H9 (cell line): ENCODE data around the gene CACNA2D3. TPM values are rescaled to one million over a fixed set of nuclear protein-coding genes. Genes with fewer than 3 reads are reported as not detected.

Source experiments
- DNase-seq: peaks from one replicate; pipeline ENCODE4 v3.0.0-alpha.2; 2017
- H2AFZ ChIP-seq: one replicate; pipeline ENCODE4 v1.6.1; 2013; ENCODE audit warnings: mild to moderate bottlenecking, low read length, control low read depth, moderate library complexity
- H2AK5ac ChIP-seq: 2 replicates; pipeline ENCODE4 v1.6.1; 2013; ENCODE audit warnings: low read length, control low read depth, mixed read lengths; ENCODE audit not compliant: insufficient read length
- H2BK120ac ChIP-seq: one replicate; pipeline ENCODE4 v1.6.1; 2013; ENCODE audit warnings: low read depth, mild to moderate bottlenecking, low read length, control low read depth, inconsistent platforms; ENCODE audit not compliant: poor library complexity, severe bottlenecking
- H2BK12ac ChIP-seq: 2 replicates; pipeline ENCODE4 v1.6.1; 2013; ENCODE audit warnings: low read length, control low read depth, mixed read lengths, low read depth; ENCODE audit not compliant: insufficient read length
- H2BK15ac ChIP-seq: 2 replicates; pipeline ENCODE4 v1.6.1; 2013; ENCODE audit warnings: low read depth, low read length, control low read depth
- H2BK20ac ChIP-seq: one replicate; pipeline ENCODE4 v1.6.1; 2013; ENCODE audit warnings: low read depth, mild to moderate bottlenecking, low read length, control low read depth, inconsistent platforms; ENCODE audit not compliant: poor library complexity, severe bottlenecking
- H2BK5ac ChIP-seq: 2 replicates; pipeline ENCODE4 v1.6.1; 2013; ENCODE audit warnings: low read length, control low read depth, mixed read lengths; ENCODE audit not compliant: insufficient read length
- H3K14ac ChIP-seq: 2 replicates; pipeline ENCODE4 v1.6.1; 2013; ENCODE audit warnings: low read length, control low read depth; ENCODE audit not compliant: insufficient read depth
- H3K18ac ChIP-seq: 2 replicates; pipeline ENCODE4 v1.6.1; 2013; ENCODE audit warnings: low read depth, mild to moderate bottlenecking, mixed read lengths, low read length, control low read depth; ENCODE audit not compliant: insufficient read length
- H3K23ac ChIP-seq: 2 replicates; pipeline ENCODE4 v1.6.1; 2013; ENCODE audit warnings: low read length, control low read depth, mixed read lengths, low read depth; ENCODE audit not compliant: insufficient read length
- H3K23me2 ChIP-seq: 2 replicates; pipeline ENCODE4 v1.6.1; 2013; ENCODE audit warnings: low read depth, mild to moderate bottlenecking, mixed read lengths, low read length, control low read depth; ENCODE audit not compliant: insufficient read length, poor library complexity, severe bottlenecking
- H3K27ac ChIP-seq: 2 replicates; pipeline ENCODE4 v1.5.1; 2013; ENCODE audit warnings: low read length, control low read depth, mixed read lengths, low read depth; ENCODE audit not compliant: insufficient read length
- H3K27me3 ChIP-seq: 2 replicates; pipeline ENCODE4 v1.6.1; 2013; ENCODE audit warnings: low read length, control low read depth, inconsistent platforms; ENCODE audit not compliant: insufficient read depth
- H3K4ac ChIP-seq: 2 replicates; pipeline ENCODE4 v1.6.1; 2013; ENCODE audit warnings: low read depth, mild to moderate bottlenecking, control low read depth, inconsistent platforms, low read length, moderate library complexity
- H3K4me1 ChIP-seq: 2 replicates; pipeline ENCODE4 v1.6.1; 2013; ENCODE audit warnings: low read length, control low read depth, inconsistent platforms; ENCODE audit not compliant: insufficient read depth
- H3K4me2 ChIP-seq: 2 replicates; pipeline ENCODE4 v1.6.1; 2013; ENCODE audit warnings: low read length, control low read depth, mixed read lengths; ENCODE audit not compliant: insufficient read length, insufficient read depth
- H3K56ac ChIP-seq: 2 replicates; pipeline ENCODE4 v1.6.1; 2013; ENCODE audit warnings: low read depth, mild to moderate bottlenecking, mixed read lengths, low read length, control low read depth; ENCODE audit not compliant: insufficient read length
- H3K79me1 ChIP-seq: 2 replicates; pipeline ENCODE4 v1.6.1; 2013; ENCODE audit warnings: low read depth, mild to moderate bottlenecking, moderate library complexity, low read length, control low read depth, inconsistent platforms; ENCODE audit not compliant: insufficient read depth, poor library complexity, severe bottlenecking
- H3K79me2 ChIP-seq: 2 replicates; pipeline ENCODE4 v1.6.1; 2013; ENCODE audit warnings: low read length, control low read depth, inconsistent platforms; ENCODE audit not compliant: insufficient read depth
- H3K9ac ChIP-seq: 2 replicates; pipeline ENCODE4 v1.6.1; 2013; ENCODE audit warnings: low read length, control low read depth, mixed read lengths; ENCODE audit not compliant: insufficient read length; ENCODE audit errors: extremely low read depth
- H3K9me3 ChIP-seq: one replicate; pipeline ENCODE4 v1.6.1; 2013; ENCODE audit warnings: low read depth, low read length, inconsistent platforms; ENCODE audit not compliant: control insufficient read depth
- H3T11ph ChIP-seq: one replicate; pipeline ENCODE4 v1.6.1; 2013; ENCODE audit warnings: mild to moderate bottlenecking, low read length, control low read depth, inconsistent platforms
- H4K20me1 ChIP-seq: one replicate; pipeline ENCODE4 v1.6.1; 2013; ENCODE audit not compliant: control insufficient read depth, insufficient read length, insufficient read depth
- H4K5ac ChIP-seq: 2 replicates; pipeline ENCODE4 v1.6.1; 2013; ENCODE audit warnings: low read depth, mild to moderate bottlenecking, mixed read lengths, low read length, control low read depth; ENCODE audit not compliant: insufficient read length
- H4K8ac ChIP-seq: replicated peaks from 2 replicates; pipeline ENCODE4 v1.6.1; 2013; ENCODE audit warnings: low read length, control low read depth, mixed read lengths, low read depth; ENCODE audit not compliant: insufficient read length
- H4K91ac ChIP-seq: 2 replicates; pipeline ENCODE4 v1.6.1; 2013; ENCODE audit warnings: low read depth, mild to moderate bottlenecking, moderate library complexity, mixed read lengths, low read length, control low read depth; ENCODE audit not compliant: insufficient read length
- H3K27ac Mint-ChIP-seq, 3 experiments: 2 replicates in 2 of 3; 3 replicates in 1 of 3; pipeline ENCODE4 v1.8.0; 2020 to 2021; ENCODE audit warnings: mixed read lengths in 3 of 3, mild to moderate bottlenecking in 1 of 3, moderate library complexity in 1 of 3
- H3K27me3 Mint-ChIP-seq: 2 replicates; pipeline ENCODE4 v1.8.0; 2021; ENCODE audit warnings: low read depth, mild to moderate bottlenecking, moderate library complexity, mixed read lengths
- H3K36me3 Mint-ChIP-seq, 3 experiments: 2 replicates in 2 of 3; 3 replicates in 1 of 3; pipeline ENCODE4 v1.8.0; 2020 to 2021; ENCODE audit warnings: low read depth in 3 of 3, mixed read lengths in 3 of 3; ENCODE audit not compliant: insufficient read depth in 1 of 3
- H3K4me1 Mint-ChIP-seq, 2 experiments: 2 replicates each; pipeline ENCODE4 v1.8.0; 2020; ENCODE audit warnings: mixed read lengths in 2 of 2
- H3K4me3 Mint-ChIP-seq, 2 experiments: 2 replicates in 1 of 2; 3 replicates in 1 of 2; pipeline ENCODE4 v1.8.0; 2020 to 2021; ENCODE audit warnings: mild to moderate bottlenecking in 2 of 2, mixed read lengths in 2 of 2, moderate library complexity in 1 of 2
- H3K9me3 Mint-ChIP-seq, 2 experiments: 2 replicates in 1 of 2; 3 replicates in 1 of 2; pipeline ENCODE4 v1.8.0; 2020; ENCODE audit warnings: mild to moderate bottlenecking in 2 of 2, mixed read lengths in 2 of 2, moderate library complexity in 1 of 2
- WGBS: extraction: QIAGEN DNeasy Blood & Tissue Kit; methylation state at CpG from one replicate; pipeline ENCODE4 v1.1.7; 2013; ENCODE audit warnings: missing lambda C conversion rate, low lambda C conversion rate, mixed read lengths; ENCODE audit not compliant: insufficient read length; ENCODE audit errors: extremely low coverage; 5-methylcytosine and 5-hydroxymethylcytosine counted together
- total RNA-seq: library from RNA; stranded (reverse); gene quantifications from 2 replicates; pipeline ENCODE4 v1.2.1, GENCODE V29; 2021
- TF ChIP-seq, protein P1 (sequence below): fragments of 200-600 bp; sonication (generic); conservative IDR thresholded peaks from 3 replicates; pipeline ENCODE4 v1.8.0; 2021; ENCODE audit warnings: antibody characterized with exemption, mild to moderate bottlenecking

The CACNA2D3 gene
- total RNA-seq, 1 experiment from 2014 or later, result 3.2 TPM

DNA sequence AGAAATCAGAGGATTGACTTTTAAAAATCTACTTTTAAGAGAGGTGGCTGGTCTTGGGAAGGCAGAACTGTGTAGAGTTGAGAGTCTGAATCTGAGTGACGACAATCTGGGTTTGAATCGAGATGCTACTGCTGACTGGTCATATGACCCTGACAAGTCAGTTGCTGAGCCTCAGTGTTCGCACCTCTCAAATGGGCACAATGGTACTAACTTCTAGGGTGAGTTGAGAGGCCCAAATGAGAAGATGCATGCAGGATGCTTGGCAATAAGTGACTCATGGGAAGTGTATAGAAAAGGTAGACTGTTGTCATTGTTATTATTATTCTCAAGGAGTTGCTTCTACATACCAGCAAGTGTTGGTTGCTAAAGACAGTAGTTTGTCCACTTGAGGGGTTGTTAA lies 10.3 kb downstream of the CACNA2D3 start:
- Mint-ChIP-seq H3K4me3 (no peak overlapping the region), H3K27me3 (peaks cover 5% of the 10 kb centered on the region), H3K36me3 (no peaks in the 10 kb centered on the region), H3K27ac (0 out of 7 replicates have a peak overlapping the region, but pooled peaks of 1 of the 3 experiments have one; percentile 50), H3K4me1 (peaks cover 35 to 40% of the 10 kb centered on the region in 2 experiments), H3K9me3 (no peaks in the 10 kb centered on the region)
- no peak overlapping the region for H3K23ac ChIP-seq
- H3K14ac ChIP-seq, result no peak overlapping the region
- no peak for DNase-seq
- no peak overlapping the region for H2BK15ac ChIP-seq
- H3K27me3 ChIP-seq, result no peaks in the 10 kb centered on the region
- no peaks in the 10 kb centered on the region for H3K79me1 ChIP-seq
- H2BK120ac ChIP-seq, result no peak overlapping the region
- H4K91ac ChIP-seq, result no peak overlapping the region
- H4K8ac ChIP-seq, result no peak overlapping the region
- no peaks in the 10 kb centered on the region for H4K20me1 ChIP-seq
- TF ChIP-seq, protein P1, sequence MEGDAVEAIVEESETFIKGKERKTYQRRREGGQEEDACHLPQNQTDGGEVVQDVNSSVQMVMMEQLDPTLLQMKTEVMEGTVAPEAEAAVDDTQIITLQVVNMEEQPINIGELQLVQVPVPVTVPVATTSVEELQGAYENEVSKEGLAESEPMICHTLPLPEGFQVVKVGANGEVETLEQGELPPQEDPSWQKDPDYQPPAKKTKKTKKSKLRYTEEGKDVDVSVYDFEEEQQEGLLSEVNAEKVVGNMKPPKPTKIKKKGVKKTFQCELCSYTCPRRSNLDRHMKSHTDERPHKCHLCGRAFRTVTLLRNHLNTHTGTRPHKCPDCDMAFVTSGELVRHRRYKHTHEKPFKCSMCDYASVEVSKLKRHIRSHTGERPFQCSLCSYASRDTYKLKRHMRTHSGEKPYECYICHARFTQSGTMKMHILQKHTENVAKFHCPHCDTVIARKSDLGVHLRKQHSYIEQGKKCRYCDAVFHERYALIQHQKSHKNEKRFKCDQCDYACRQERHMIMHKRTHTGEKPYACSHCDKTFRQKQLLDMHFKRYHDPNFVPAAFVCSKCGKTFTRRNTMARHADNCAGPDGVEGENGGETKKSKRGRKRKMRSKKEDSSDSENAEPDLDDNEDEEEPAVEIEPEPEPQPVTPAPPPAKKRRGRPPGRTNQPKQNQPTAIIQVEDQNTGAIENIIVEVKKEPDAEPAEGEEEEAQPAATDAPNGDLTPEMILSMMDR, result no peak
- H2AK5ac ChIP-seq, result no peak overlapping the region
- no peak overlapping the region for H3T11ph ChIP-seq
- no peak overlapping the region for H3K18ac ChIP-seq
- H2AFZ ChIP-seq, result no peak overlapping the region
- H3K56ac ChIP-seq, result no peak overlapping the region
- WGBS, result no CpG with 5 or more reads among the region's 3 CpGs
- H3K9me3 ChIP-seq, result no peaks in the 10 kb centered on the region
- no peak overlapping the region for H2BK12ac ChIP-seq
- H3K27ac ChIP-seq, result no peak overlapping the region
- H3K79me2 ChIP-seq, result no peaks in the 10 kb centered on the region
- no peak overlapping the region for H3K4ac ChIP-seq
- no peak overlapping the region for H2BK5ac ChIP-seq
- H2BK20ac ChIP-seq, result no peak overlapping the region
- no peak overlapping the region for H3K9ac ChIP-seq
- no peaks in the 10 kb centered on the region for H3K23me2 ChIP-seq
- peaks cover 2% of the 10 kb centered on the region; the same call in 1 of the 2 replicates for H3K4me1 ChIP-seq
- no peak overlapping the region for H3K4me2 ChIP-seq
- H4K5ac ChIP-seq, result no peak overlapping the region
